ENCODE measurements around the gene APBA2. TPM values are rescaled to one million over a fixed set of nuclear protein-coding genes. Genes with fewer than 3 reads are reported as not detected.

The APBA2 gene
- total and polyA plus RNA-seq, 2 of the 4 experiments (the other 2 are of a cell fraction), result 21.7 to 33.0 TPM

- Histone ChIP-seq H2AK9ac (replicated peaks; ENCODE audit: low read depth, low read length, poor library complexity) (no peak overlapping the region), H3K23ac (ENCODE audit: low read depth, low read length) (no peak overlapping the region), H3K27ac (ENCODE audit: insufficient read depth, low read length) (no peak overlapping the region), H4K20me1 (ENCODE audit: insufficient read depth, low read length) (no peaks in the 10 kb centered on the region), H3K18ac (ENCODE audit: low read depth, low read length) (no peak overlapping the region), H4K8ac (ENCODE audit: low read depth in 2 of 2, low read length in 2 of 2) (no peak overlapping the region), H2AK5ac (ENCODE audit: low read depth, low read length) (no peak overlapping the region), H3K79me1 (ENCODE audit: low read depth in 1 of 2, low read length in 2 of 2) (no peaks in the 10 kb centered on the region), H3K56ac (ENCODE audit: extremely low read depth, insufficient read depth, low read length) (no peak overlapping the region), H3K9me3 (ENCODE audit: control insufficient read depth, insufficient read depth, low read length) (no peaks in the 10 kb centered on the region), H3K9ac (ENCODE audit: low read depth, low read length) (no peak overlapping the region), H2BK5ac (ENCODE audit: low read depth, low read length, poor library complexity, severe bottlenecking) (no peak overlapping the region), H2BK120ac (ENCODE audit: low read depth, low read length) (no peak overlapping the region), H3K4me3 (ENCODE audit: insufficient read depth, low read depth, low read length) (no peak overlapping the region), H2AFZ (replicated peaks; ENCODE audit: low read length, poor library complexity) (no peak overlapping the region), H4K91ac (ENCODE audit: insufficient read depth, low read depth, low read length) (no peak overlapping the region), H3K14ac (replicated peaks; ENCODE audit: low read depth, low read length) (no peak overlapping the region), H3K4ac (ENCODE audit: low read depth, low read length) (no peak overlapping the region), H3K4me2 (ENCODE audit: low read depth, low read length) (no peak overlapping the region), H2BK20ac (ENCODE audit: low read depth, low read length) (no peak overlapping the region), H3K36me3 (ENCODE audit: control insufficient read depth, insufficient read depth, low read length) (no peaks in the 10 kb centered on the region), H2BK15ac (ENCODE audit: low read depth, low read length) (no peak overlapping the region), H3K4me1 (ENCODE audit: control insufficient read depth, insufficient read depth, low read length) (no peaks in the 10 kb centered on the region), H3K9me1 (ENCODE audit: insufficient read depth, low read length) (no peaks in the 10 kb centered on the region; the same call in 1 of the 2 replicates), H3K27me3 (ENCODE audit: control insufficient read depth, insufficient read depth, low read length) (peaks cover 36% of the 10 kb centered on the region), H4K5ac (ENCODE audit: low read depth, low read length) (no peak overlapping the region)
- TF ChIP-seq MXI1 (IDR thresholded peaks at IDR 0.05; ENCODE audit: borderline replicate concordance, low read depth, low read length), result no peak
- no peak for TF ChIP-seq FOS (IDR thresholded peaks at IDR 0.05; ENCODE audit: low read depth, low read length)
- no peak for TF ChIP-seq NFE2L2 (IDR thresholded peaks at IDR 0.05; ENCODE audit: low read depth, low read length)
- TF ChIP-seq USF2 (IDR thresholded peaks at IDR 0.05; ENCODE audit: low read depth, low read length), result no peak
- no peak for TF ChIP-seq MAZ (IDR thresholded peaks at IDR 0.05; ENCODE audit: borderline replicate concordance, low read depth, low read length)
- TF ChIP-seq CEBPB (IDR thresholded peaks at IDR 0.05; ENCODE audit: low read depth, low read length), result no peak
- no peak for TF ChIP-seq RCOR1 (IDR thresholded peaks at IDR 0.05; ENCODE audit: insufficient replicate concordance, low read length)
- TF ChIP-seq SMC3 (IDR thresholded peaks at IDR 0.05; ENCODE audit: low read depth, low read length), result no peak
- no peak for TF ChIP-seq POLR2A (IDR thresholded peaks at IDR 0.05; ENCODE audit: low read depth, low read length)
- TF ChIP-seq MAFK (IDR thresholded peaks at IDR 0.05; ENCODE audit: low read depth, low read length), result no peak
- no peak for TF ChIP-seq ELK1 (IDR thresholded peaks at IDR 0.05; ENCODE audit: borderline replicate concordance, low read depth, low read length)
- no peak for TF ChIP-seq RFX5 (IDR thresholded peaks at IDR 0.05; ENCODE audit: low read depth, low read length)
- DNase-seq (no peak), ATAC-seq (ENCODE audit: low read depth) (no peak)
- BruUV-seq (replicated peaks), result no TSS peak
- ChIA-PET CTCF (interaction anchor here (0.8 to 2.3 kb wide), 2 partner anchors 9 to 29 kb away, joined by 3 to 13 read pairs; no protein-coding TSS in a partner anchor), POLR2A (ENCODE audit: unreplicated experiment) (no interaction called here)
- in situ Hi-C loops (cut with MboI; ENCODE audit: low sequenced_read_pairs), result loop anchor here (10.0 to 25.0 kb wide), 2 partner anchors 64 to 931 kb away; no protein-coding TSS in a partner anchor
- 72% methylated on average over 10 of the region's 19 CpGs; no CpG with 5 or more reads in 1 of the 2 experiments for WGBS, 2 experiments (ENCODE audit: extremely low coverage in 2 of 2, insufficient read length in 1 of 2)
- intact Hi-C loops (cut with micrococcal nuclease), result loop anchor here (10.0 kb wide), 1 partner anchor 534 kb away; no protein-coding TSS in a partner anchor
- dilution Hi-C loops (cut with HindIII; ENCODE audit: low sequenced_read_pairs, unreplicated experiment), result no loop called here
These were observed 245.4 kb downstream of the APBA2 start for GRCh38 chr15:29130951-29131839.
